ENCODE results near the gene CDKN2C. TPM values are rescaled to one million over a fixed set of nuclear protein-coding genes. Genes with fewer than 3 reads are reported as not detected.
A peak's percentile ranks its signal among the peaks of the same experiment; 100 is the strongest.

CDKN2C gene
- total and polyA plus RNA-seq, 4 donors = 8.8 to 43.5 (median 17.2) TPM

- WGBS, 2 donors = 52 to 71% methylated on average over 1 of the region's 1 CpG
- Histone ChIP-seq H3K9me3 (ENCODE audit: control insufficient read depth, low read length) (no peaks in the 10 kb centered on the region), H3K27me3 (ENCODE audit: control insufficient read depth in 1 of 2, insufficient read depth in 2 of 2, low read length in 1 of 2) (no peaks in the 10 kb centered on the region), H3K4me1 (ENCODE audit: control insufficient read depth in 1 of 2, insufficient read depth in 2 of 2, low read length in 2 of 2) (no peaks in the 10 kb centered on the region), H3K27ac (ENCODE audit: low read depth in 1 of 2, low read length in 2 of 2) (no peak overlapping the region), H3K4me3 (ENCODE audit: low read length in 2 of 2) (no peak overlapping the region), H3K36me3 (ENCODE audit: control insufficient read depth in 1 of 2, insufficient read depth in 2 of 2, low read length in 1 of 2) (no peaks in the 10 kb centered on the region)
- ATAC-seq (ENCODE audit: low FRiP score) (no peak), DNase-seq (no peak)
- intact Hi-C loops (cut with DNase I) = no loop called here
Measured at GRCh38 chr1:50975436-50975835, 5.4 kb downstream of the CDKN2C start.

DNA sequence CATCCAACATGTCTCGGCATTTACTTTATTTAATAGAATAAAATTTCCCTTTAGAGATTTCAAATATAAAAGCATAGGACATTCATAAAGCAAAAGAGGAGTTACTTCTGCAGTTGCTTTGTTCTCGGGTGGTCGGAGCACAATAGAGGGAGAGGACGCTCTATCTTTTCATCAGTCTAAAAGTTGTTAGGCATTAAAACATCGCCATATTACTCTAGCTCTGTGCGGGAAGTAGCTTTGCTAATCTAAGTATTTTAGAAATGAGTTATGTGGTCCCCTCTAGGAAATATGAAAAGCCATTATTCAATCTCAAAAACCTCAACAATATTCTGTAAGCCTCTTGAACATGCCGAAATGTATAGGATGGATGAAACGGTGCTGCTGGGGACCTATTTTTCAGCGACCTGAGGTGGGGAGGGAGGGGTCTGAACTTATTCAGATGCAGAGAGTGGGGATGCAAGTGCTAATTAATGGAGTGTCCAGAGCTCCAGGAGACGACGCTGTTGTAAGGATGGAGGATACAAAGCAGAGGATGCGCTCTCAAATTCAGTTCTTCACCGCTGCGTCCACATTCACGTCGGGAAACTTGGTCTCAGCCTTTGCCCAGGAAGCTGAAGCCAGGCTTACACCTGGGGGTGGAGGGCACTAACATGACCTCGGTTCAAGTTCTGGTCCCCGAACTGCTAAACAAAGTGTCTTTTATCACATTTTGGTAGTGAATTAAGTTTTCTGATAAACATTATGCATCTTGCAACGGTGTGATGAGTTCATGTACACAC, 6.3 kb downstream of the CDKN2C start:
- no peaks in the 10 kb centered on the region for H3K9me3 ChIP-seq (ENCODE audit: control insufficient read depth, low read length)
- 50 to 60% methylated on average over 19 of the region's 19 CpGs for WGBS, 2 donors
- peak overlapping the region; percentile 38 to 87 for H3K27ac ChIP-seq (ENCODE audit: low read depth in 1 of 2, low read length in 2 of 2)
- no peaks in the 10 kb centered on the region for H3K36me3 ChIP-seq (ENCODE audit: control insufficient read depth in 1 of 2, insufficient read depth in 2 of 2, low read length in 1 of 2)
- peak overlapping the region; percentile 92 to 98 for H3K4me3 ChIP-seq (ENCODE audit: low read length in 2 of 2)
- intact Hi-C loops (cut with DNase I) = no loop called here
- H3K27me3 ChIP-seq (ENCODE audit: control insufficient read depth in 1 of 2, insufficient read depth in 2 of 2, low read length in 1 of 2) = no peaks in the 10 kb centered on the region
- ATAC-seq (ENCODE audit: low FRiP score) (no peak), DNase-seq (no peak)
- no peaks in the 10 kb centered on the region for H3K4me1 ChIP-seq (ENCODE audit: control insufficient read depth in 1 of 2, insufficient read depth in 2 of 2, low read length in 2 of 2)

DNA sequence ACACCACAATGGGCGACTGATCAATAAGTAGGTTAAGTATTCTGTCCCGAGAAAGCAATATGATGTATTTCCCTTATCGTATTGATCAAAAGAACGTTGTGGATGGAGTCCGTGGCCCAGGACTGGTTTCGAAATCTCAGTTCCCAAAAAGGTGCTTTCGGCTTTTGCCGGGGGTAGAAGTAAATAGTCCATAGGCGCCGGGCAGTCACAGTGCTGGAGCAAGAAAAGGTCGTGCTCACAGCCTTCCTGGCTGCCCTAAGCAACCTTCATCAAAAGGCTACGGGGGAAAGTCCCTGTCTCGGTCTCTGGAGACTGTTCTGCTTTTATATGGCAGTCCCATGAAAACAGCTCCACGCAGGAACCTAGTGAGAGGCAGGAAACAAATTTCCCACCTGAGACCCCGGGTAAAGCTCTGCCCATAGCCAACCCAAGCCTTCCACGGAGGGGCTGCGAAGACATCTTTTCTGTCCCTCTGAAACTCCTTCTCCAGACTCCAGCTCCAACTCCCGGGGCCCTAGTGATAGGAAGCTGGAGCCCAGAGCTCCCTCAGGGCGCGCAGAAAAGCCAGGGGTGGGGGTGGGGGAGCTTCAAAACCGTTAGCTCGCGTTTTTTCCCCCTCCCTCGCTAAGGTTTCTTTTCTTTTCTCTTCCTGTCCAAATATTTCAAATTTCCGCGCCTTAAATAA, 7.0 kb downstream of the CDKN2C start:
- no peaks in the 10 kb centered on the region for H3K36me3 ChIP-seq (ENCODE audit: control insufficient read depth in 1 of 2, insufficient read depth in 2 of 2, low read length in 1 of 2)
- intact Hi-C loops (cut with DNase I) = no loop called here
- no peaks in the 10 kb centered on the region for H3K27me3 ChIP-seq (ENCODE audit: control insufficient read depth in 1 of 2, insufficient read depth in 2 of 2, low read length in 1 of 2)
- DNase-seq = peak in 1 of 2 donors; percentile 52
- H3K27ac ChIP-seq (ENCODE audit: low read depth in 1 of 2, low read length in 2 of 2) = peak overlapping the region; percentile 87 to 95
- no peaks in the 10 kb centered on the region for H3K9me3 ChIP-seq (ENCODE audit: control insufficient read depth, low read length)
- peak overlapping the region; percentile 92 to 98 for H3K4me3 ChIP-seq (ENCODE audit: low read length in 2 of 2)
- WGBS, 2 donors = 2 to 3% methylated on average over 26 of the region's 26 CpGs
- H3K4me1 ChIP-seq (ENCODE audit: control insufficient read depth in 1 of 2, insufficient read depth in 2 of 2, low read length in 2 of 2) = no peaks in the 10 kb centered on the region
- peak; percentile 76 for ATAC-seq (ENCODE audit: low FRiP score)

DNA sequence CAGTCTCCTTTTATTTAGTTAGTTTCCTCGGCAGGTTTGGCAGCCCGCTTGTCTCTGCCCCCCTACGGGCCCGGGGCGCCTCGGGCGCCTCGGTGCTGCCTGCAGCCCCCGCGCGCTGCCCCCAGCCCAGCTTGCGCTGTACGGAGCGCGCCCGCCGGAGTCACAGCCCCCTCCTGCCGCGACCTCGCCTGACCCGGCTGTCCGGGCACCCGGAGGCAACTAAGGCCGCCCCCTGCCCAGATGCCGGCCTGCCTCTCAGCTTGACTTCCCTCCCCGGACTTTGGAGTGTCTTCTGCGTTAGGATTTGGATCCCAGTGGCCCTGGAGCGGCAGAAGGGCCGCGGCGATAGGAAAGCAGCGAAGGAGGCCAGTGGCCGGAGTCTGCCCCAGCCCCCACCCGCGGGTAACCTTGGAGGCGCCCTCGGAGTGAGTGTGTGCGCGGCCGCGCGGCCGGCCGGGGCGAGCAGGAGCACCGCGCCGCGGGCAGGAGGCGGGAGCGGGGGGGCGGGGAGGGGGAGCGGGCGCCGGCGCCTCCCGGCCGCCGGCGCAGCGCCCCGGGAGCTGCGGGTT, 7.6 kb downstream of the CDKN2C start:
- Histone ChIP-seq H3K9me3 (ENCODE audit: control insufficient read depth, low read length) (no peaks in the 10 kb centered on the region), H3K36me3 (ENCODE audit: control insufficient read depth in 1 of 2, insufficient read depth in 2 of 2, low read length in 1 of 2) (no peaks in the 10 kb centered on the region), H3K4me3 (ENCODE audit: low read length in 2 of 2) (peak overlapping the region; percentile 92 to 98), H3K27ac (ENCODE audit: low read depth in 1 of 2, low read length in 2 of 2) (peak overlapping the region; percentile 87 to 95), H3K27me3 (ENCODE audit: control insufficient read depth in 1 of 2, insufficient read depth in 2 of 2, low read length in 1 of 2) (no peaks in the 10 kb centered on the region), H3K4me1 (ENCODE audit: control insufficient read depth in 1 of 2, insufficient read depth in 2 of 2, low read length in 2 of 2) (no peaks in the 10 kb centered on the region)
- intact Hi-C loops (cut with DNase I) = no loop called here
- WGBS, 2 donors = 0 to 1% methylated on average over 41 to 63 of the region's 63 CpGs
- DNase-seq (peak; percentile 78 to 85), ATAC-seq (ENCODE audit: low FRiP score) (peak; percentile 88)

- H3K4me3 ChIP-seq (ENCODE audit: low read length in 2 of 2) = peak overlapping the region; percentile 92 to 98
- no peaks in the 10 kb centered on the region for H3K27me3 ChIP-seq (ENCODE audit: control insufficient read depth in 1 of 2, insufficient read depth in 2 of 2, low read length in 1 of 2)
- no peaks in the 10 kb centered on the region for H3K36me3 ChIP-seq (ENCODE audit: control insufficient read depth in 1 of 2, insufficient read depth in 2 of 2, low read length in 1 of 2)
- peak; percentile 77 to 86 for DNase-seq
- H3K4me1 ChIP-seq (ENCODE audit: control insufficient read depth in 1 of 2, insufficient read depth in 2 of 2, low read length in 2 of 2) = no peaks in the 10 kb centered on the region
- peak overlapping the region; percentile 70 to 87 for H3K27ac ChIP-seq (ENCODE audit: low read depth in 1 of 2, low read length in 2 of 2)
- intact Hi-C loops (cut with DNase I) = no loop called here
- peak; percentile 70 for ATAC-seq (ENCODE audit: low FRiP score)
- 3 to 5% methylated on average over 35 to 42 of the region's 42 CpGs for WGBS, 2 donors
- H3K9me3 ChIP-seq (ENCODE audit: control insufficient read depth, low read length) = no peaks in the 10 kb centered on the region
Measured at GRCh38 chr1:50978144-50978851, 8.3 kb downstream of the CDKN2C start.

GRCh38 chr1:50978852-50979781, 9.1 kb downstream of the CDKN2C start:
- ATAC-seq (ENCODE audit: low FRiP score) (peak; percentile 28), DNase-seq (no peak)
- Histone ChIP-seq H3K27ac (ENCODE audit: low read depth in 1 of 2, low read length in 2 of 2) (peak overlapping the region in 1 of 2 donors; percentile 70), H3K4me3 (ENCODE audit: low read length in 2 of 2) (peak overlapping the region; percentile 92 to 98), H3K27me3 (ENCODE audit: control insufficient read depth in 1 of 2, insufficient read depth in 2 of 2, low read length in 1 of 2) (no peaks in the 10 kb centered on the region), H3K36me3 (ENCODE audit: control insufficient read depth in 1 of 2, insufficient read depth in 2 of 2, low read length in 1 of 2) (no peaks in the 10 kb centered on the region), H3K9me3 (ENCODE audit: control insufficient read depth, low read length) (no peaks in the 10 kb centered on the region), H3K4me1 (ENCODE audit: control insufficient read depth in 1 of 2, insufficient read depth in 2 of 2, low read length in 2 of 2) (no peaks in the 10 kb centered on the region)
- intact Hi-C loops (cut with DNase I) = no loop called here
- 24 to 44% methylated on average over 10 of the region's 10 CpGs for WGBS, 2 donors

- Histone ChIP-seq H3K9me3 (ENCODE audit: control insufficient read depth, low read length) (no peaks in the 10 kb centered on the region), H3K27me3 (ENCODE audit: control insufficient read depth in 1 of 2, insufficient read depth in 2 of 2, low read length in 1 of 2) (no peaks in the 10 kb centered on the region), H3K4me3 (ENCODE audit: low read length in 2 of 2) (no peak overlapping the region), H3K27ac (ENCODE audit: low read depth in 1 of 2, low read length in 2 of 2) (no peak overlapping the region), H3K36me3 (ENCODE audit: control insufficient read depth in 1 of 2, insufficient read depth in 2 of 2, low read length in 1 of 2) (no peaks in the 10 kb centered on the region), H3K4me1 (ENCODE audit: control insufficient read depth in 1 of 2, insufficient read depth in 2 of 2, low read length in 2 of 2) (no peaks in the 10 kb centered on the region)
- intact Hi-C loops (cut with DNase I) = no loop called here
- ATAC-seq (ENCODE audit: low FRiP score) = no peak
- DNase-seq = no peak
- WGBS, 2 donors = 81 to 92% methylated on average over 1 of the region's 1 CpG
Measured at GRCh38 chr1:50979937-50980336, 9.9 kb downstream of the CDKN2C start.

DNA sequence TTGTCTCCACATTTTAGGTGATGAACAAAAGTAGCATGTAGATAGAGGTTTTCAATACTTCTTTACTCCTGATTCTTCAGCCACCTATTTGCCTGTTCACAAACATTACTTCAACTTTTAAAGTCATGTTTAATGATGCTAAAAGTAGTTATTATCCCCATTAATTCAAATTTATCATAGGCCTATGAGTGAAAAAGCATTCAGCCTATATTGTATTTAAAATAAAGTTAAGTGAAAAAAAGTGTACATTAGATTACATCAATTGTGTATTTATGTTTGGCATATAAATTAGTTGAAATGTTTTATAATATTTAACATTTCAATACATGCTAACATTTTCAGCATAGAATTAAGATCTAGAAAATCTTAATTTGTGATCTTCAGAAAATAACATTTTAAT, 10.5 kb downstream of the CDKN2C start:
- H3K36me3 ChIP-seq (ENCODE audit: control insufficient read depth in 1 of 2, insufficient read depth in 2 of 2, low read length in 1 of 2) = no peaks in the 10 kb centered on the region
- intact Hi-C loops (cut with DNase I) = no loop called here
- ATAC-seq (ENCODE audit: low FRiP score) (no peak), DNase-seq (no peak)
- no peak overlapping the region for H3K4me3 ChIP-seq (ENCODE audit: low read length in 2 of 2)
- H3K27ac ChIP-seq (ENCODE audit: low read depth in 1 of 2, low read length in 2 of 2) = no peak overlapping the region
- no peaks in the 10 kb centered on the region for H3K27me3 ChIP-seq (ENCODE audit: control insufficient read depth in 1 of 2, insufficient read depth in 2 of 2, low read length in 1 of 2)
- H3K4me1 ChIP-seq (ENCODE audit: control insufficient read depth in 1 of 2, insufficient read depth in 2 of 2, low read length in 2 of 2) = no peaks in the 10 kb centered on the region
- no peaks in the 10 kb centered on the region for H3K9me3 ChIP-seq (ENCODE audit: control insufficient read depth, low read length)
